Uterus (tissue), 2 donors: ENCODE measurements around the gene GRIA1.

Experiments used
- POLR2A ChIP-seq, 2 donors: fragments of 450-650 bp; IDR thresholded peaks; one replicate each; pipeline ENCODE4 v1.6.1; 2016; ENCODE audit warnings: antibody characterized with exemption in 2 of 2, mild to moderate bottlenecking in 1 of 2, moderate library complexity in 1 of 2
- TF ChIP-seq, protein P1 (sequence below), 4 experiments: fragments of 200-600 bp in 2 of 4; fragments of 450-650 bp in 2 of 4; sonication (generic) in 2 of 4; IDR thresholded peaks; one replicate each; pipeline ENCODE4 v1.5.1; 2016 to 2019; ENCODE audit warnings: antibody characterized with exemption in 4 of 4, mild to moderate bottlenecking in 2 of 4, moderate library complexity in 1 of 4

GRCh38 chr5:153717287-153717686 is 226.8 kb downstream of the GRIA1 start:
- TF ChIP-seq, protein P1, sequence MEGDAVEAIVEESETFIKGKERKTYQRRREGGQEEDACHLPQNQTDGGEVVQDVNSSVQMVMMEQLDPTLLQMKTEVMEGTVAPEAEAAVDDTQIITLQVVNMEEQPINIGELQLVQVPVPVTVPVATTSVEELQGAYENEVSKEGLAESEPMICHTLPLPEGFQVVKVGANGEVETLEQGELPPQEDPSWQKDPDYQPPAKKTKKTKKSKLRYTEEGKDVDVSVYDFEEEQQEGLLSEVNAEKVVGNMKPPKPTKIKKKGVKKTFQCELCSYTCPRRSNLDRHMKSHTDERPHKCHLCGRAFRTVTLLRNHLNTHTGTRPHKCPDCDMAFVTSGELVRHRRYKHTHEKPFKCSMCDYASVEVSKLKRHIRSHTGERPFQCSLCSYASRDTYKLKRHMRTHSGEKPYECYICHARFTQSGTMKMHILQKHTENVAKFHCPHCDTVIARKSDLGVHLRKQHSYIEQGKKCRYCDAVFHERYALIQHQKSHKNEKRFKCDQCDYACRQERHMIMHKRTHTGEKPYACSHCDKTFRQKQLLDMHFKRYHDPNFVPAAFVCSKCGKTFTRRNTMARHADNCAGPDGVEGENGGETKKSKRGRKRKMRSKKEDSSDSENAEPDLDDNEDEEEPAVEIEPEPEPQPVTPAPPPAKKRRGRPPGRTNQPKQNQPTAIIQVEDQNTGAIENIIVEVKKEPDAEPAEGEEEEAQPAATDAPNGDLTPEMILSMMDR (IDR thresholded peaks at IDR 0.05) = no peak
- TF ChIP-seq POLR2A (IDR thresholded peaks at IDR 0.05) = no peak
